HG02973 (cell line): ENCODE measurements around the gene DENND5A.
"Not testable (repeated sequence)": the region's sequence is repeated elsewhere in the genome, so short reads cannot be mapped to it uniquely, and the experiment has no call there.

Experiments
- ATAC-seq: cut with Tn5 transposase; IDR thresholded peaks from one replicate; pipeline ENCODE4 v1.9.1; 2021; ENCODE audit warnings: moderate library complexity; ENCODE audit not compliant: unreplicated experiment

The DENND5A gene

DNA sequence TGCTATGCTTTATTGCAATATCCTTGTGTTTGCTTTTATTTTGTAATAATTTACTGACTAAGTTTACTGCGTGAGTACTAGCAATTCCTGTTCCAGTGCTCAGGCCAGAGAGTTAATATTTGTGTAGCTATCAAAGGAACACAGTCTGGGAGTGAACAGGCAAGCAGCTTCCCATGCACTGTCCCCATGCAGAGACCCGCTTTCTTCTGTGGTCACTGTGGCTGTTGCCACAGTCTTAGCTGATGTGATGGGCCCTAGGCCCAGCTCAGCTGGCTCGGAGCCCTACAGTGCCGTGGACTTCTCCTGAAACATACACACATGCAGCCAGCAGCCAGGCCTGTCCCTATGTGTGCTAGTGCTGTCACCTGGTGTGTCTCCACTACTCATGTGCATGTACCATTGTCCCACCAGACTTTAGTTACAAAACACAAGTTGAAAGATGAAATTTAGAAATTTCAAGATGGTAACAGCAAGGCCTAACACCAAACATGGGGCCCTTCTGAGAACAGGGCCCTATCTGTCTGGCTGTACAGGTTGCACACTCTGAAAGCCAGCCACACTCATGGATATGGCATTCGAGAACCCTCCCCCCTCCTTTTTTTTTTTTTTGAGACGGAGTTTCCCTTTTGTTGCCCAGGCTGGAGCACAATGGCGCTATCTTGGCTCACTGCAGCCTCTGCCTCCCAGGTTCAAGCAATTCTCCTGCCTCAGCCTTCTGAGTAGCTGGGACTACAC, 161.4 kb downstream of the DENND5A start:
- ATAC-seq = no peak

DNA sequence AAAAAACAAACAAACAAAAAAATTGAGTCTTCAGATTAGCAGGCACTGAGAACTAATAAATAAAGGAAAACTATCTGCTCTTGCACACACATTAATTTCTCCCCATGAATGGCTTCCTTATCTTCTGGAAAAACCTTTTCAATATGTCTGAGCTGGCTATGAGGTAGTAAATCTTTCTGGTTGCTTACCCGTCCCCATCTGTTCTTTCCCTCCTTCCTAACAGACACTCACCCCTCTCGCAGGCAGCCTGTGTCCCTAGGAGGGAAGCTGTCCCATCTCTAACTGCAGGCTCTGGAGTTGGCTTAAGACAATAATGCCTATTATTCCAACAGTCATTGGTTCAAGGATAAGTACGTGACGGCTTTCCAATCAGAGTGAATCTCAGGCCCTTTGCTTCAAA, 165.5 kb downstream of the DENND5A start:
- no peak for ATAC-seq

- not testable (repeated sequence) for ATAC-seq
These were observed 166.7 kb downstream of the DENND5A start for GRCh38 chr11:9098455-9098854.

DNA sequence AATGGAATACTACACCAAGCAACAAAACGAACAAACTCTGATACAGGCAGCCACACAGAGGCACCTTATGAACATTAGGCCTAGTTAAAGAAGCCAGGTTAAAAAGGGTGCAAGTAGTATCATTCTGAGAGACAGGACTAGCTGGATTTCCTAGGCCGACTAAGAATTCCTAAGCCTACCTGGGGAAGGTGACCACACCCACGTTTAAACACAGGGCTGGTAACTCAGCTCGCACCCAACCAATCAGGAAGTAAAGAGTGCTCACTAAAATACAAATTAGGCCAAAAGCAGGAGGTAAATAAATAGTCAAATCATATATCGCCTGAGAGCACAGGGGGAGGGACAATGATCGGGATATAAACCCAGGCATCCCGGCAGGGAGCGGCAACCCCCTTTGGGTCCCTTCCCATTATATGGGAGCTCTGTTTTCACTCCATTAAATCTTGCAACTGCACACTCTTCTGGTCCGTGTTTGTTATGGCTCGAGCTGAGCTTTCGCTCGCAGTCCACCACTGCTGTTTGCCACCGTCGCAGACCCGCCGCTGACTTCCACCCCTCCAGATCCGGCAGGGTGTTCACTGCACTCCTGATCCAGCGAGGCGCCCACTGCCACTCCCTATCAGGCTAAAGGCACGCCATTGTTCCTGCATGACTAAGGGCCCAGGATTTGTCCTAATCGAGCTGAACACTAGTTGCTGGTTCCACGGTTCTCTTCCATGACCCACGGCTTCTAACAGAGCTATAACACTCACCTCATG, 167.8 kb downstream of the DENND5A start:
- ATAC-seq = not testable (repeated sequence)

DNA sequence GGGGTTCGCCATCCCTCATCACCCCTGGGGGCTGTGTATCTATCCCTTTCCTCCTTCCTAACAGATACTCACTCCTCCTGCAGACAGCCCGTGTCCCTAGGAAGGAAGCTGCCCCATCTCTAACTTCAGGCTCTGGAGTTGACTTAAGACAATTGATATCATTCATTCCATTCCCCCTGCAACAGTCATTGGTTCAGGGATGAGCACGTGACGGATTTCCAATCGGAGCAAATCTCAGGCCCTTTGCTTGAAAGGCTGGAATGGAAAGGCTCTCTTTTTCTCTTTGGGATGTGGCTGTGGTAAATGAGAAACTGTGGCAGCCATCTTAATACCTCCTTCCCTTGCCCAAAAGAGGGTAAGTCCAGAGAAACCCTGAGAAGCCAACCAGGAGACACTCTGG, 168.7 kb downstream of the DENND5A start:
- no peak for ATAC-seq

- no peak for ATAC-seq
These were observed 169.7 kb downstream of the DENND5A start for GRCh38 chr11:9095421-9095820.

- no peak for ATAC-seq
These were observed 170.7 kb downstream of the DENND5A start for GRCh38 chr11:9094420-9094819.

DNA sequence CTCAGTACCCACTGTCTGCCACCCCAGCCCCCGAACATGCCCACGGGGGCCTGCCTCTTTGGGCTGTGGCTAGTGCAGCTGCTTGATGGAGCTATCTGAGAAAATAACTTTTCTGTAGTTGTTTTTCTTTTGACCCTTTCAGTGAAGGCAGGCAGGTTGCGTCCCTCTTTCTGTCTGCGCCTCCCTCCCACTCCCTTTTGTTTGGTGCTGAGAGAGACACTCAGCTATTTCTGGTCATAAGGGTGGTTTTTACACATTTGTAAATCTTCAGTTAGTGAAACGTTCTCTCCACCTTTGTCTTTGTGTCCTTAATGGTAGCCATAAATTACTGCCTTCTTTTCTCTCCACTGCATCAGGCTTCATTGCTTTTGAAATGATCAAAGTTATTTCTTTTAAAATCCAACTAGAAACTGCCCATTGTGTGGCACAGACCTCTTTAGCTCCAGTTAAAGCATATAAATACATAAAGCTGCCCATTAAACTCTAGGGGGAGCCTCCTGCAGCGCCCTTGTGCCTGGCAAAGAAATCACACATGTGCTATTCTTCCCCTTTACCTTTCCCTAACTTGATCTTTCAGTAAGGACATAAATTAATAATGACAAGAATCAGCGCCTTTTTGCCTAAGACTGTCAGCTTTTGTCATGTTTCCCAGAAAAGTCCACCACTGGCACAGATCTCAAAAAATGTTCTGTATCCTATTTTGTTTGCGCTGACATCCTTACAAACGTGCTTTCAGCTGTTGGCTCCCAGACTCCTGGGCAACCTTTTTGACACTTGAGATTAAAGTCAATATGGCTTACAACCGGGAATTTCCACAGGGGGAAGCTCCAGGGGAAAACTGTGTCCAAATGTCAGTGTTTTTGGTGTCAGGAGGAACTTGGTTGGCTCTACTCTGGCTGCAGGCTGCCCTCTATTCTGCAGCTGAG, 172.0 kb downstream of the DENND5A start:
- ATAC-seq = no peak

DNA sequence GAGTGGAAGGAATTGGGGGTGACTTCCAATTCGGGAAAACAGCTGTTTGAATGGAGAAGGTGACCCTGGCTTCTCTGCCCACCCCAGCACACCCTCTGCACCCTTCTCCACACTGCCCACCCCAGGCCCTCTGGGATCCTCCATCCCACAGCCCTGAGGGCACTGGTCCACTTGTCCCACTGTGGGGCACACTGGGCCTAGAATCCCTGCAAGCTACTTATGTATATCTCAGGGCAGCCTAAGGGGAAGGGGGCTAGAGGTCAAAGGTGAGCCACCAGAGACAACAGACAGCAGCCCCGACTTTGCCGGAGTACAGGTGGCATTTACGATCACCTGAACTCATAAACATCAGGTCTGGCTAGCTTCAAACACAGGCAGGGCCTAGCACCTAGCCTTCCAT, 173.1 kb downstream of the DENND5A start:
- ATAC-seq = no peak

DNA sequence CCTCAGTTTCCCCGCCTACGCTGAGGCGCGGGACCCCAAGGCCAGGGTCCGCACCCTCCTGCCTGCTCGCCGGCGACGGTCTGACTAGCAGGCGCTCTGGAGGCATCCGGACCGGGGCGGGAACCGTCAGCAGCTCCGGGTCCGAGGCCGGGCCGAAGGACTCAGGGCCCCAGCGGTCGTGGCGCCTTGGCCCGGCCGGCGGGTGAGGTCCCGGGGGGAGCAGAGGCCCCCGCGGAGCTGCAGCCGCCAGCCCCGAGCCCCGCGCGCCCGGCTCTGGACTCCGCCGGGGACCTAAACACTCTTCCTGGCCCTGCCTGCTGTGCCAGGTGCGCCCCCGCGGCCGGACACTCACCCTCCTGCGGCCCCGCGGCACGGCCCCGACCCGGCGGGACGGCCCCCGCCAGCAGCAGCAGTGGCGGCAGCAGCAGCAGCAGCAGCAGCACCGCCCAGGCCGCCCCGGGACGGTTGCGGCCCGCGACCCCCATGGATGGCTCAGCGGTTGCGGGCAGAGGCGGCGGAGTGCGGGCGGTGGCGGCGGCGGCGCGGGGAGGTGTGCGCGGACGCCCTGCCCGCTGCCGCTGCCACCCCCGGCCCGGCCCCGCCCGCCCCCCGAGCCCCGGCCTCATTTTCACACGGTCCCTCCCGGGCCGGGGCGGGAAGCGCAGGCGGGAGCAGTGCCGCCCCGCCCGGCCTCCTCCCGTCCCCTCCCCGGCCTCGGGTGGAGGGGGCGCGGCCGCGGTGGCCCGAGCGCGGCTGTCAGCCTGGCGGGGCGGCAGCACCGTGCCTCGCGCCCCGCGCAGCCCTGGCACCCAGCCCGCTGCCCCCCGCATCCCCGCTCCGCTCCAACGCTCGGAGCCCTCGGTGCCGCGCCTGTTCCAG, 173.9 kb downstream of the DENND5A start, which contains the start of gene SCUBE2:
Gene SCUBE2, minus strand, starts transcription at position 556 of the 879 bp plus-strand sequence. Its CDS starts 71 bp downstream, at position 485.
- no peak for ATAC-seq

GRCh38 chr11:9090488-9091043, 174.6 kb downstream of the DENND5A start:
- no peak for ATAC-seq

DNA sequence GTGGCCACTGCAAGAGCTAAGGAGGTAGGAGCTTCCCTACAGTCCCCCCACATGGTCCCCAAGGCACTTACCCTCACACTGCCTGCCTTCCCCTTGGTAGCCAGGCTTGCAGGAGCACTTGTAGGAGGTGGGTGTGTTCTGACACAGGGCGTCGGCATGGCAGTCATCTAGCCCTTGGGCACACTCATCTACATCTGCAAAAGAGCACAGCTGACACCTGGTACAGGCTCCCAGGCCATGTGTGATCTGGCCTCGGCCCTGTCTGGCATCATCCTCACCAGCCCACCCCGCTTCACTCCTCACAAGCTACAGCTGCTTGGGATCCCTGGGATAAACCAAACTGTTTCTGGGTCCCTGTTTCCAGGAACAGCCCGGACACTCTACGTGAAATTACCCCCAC, 175.5 kb downstream of the DENND5A start:
- ATAC-seq = no peak

DNA sequence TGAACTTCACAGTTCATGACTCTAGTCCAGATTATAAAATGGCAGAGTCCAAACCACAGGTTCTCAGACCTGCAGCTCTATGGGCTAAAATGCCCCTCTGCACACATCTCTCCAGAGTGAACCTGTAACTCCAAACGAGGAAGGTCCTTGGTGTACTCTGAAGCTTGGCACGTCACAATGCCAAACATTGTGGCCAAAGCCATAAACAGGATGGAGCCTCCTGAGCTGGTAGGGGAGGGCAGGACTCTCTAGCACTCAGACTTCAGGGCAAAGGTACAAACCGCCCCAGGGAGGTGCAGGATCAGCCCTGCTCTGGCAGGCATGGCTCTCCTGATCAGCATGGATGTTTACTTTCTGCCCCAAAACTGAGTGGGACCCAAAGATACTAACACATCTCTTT, 176.1 kb downstream of the DENND5A start:
- no peak for ATAC-seq
